Motor neuron (in vitro differentiated cells): ENCODE data around the gene GAP43. TPM values are rescaled to one million over a fixed set of nuclear protein-coding genes. Genes with fewer than 3 reads are reported as not detected.
A peak's percentile ranks its signal among the peaks of the same experiment; 100 is the strongest.

Experiments
- ATAC-seq, 8 experiments: fragments of 200-7000 bp; cut with Tn5 transposase; replicated peaks in 6 of 8; 2 replicates each; pipeline ENCODE4 v1.8.0; 2021; ENCODE audit warnings: mild to moderate bottlenecking in 8 of 8, moderate library complexity in 8 of 8
- H3K27ac ChIP-seq, 2 donors: fragments of 250-450 bp; sonication (Bioruptor Pico); 2 replicates each; pipeline ENCODE4 v1.9.0; 2021; ENCODE audit warnings: antibody characterized with exemption in 2 of 2, mild to moderate bottlenecking in 2 of 2, moderate library complexity in 1 of 2
- H3K4me1 ChIP-seq, 2 donors: fragments of 250-450 bp; sonication (Bioruptor Pico); replicated peaks in 1 of 2; 2 replicates each; pipeline ENCODE4 v1.6.1; 2021; ENCODE audit warnings: antibody characterized with exemption in 2 of 2, mild to moderate bottlenecking in 2 of 2, moderate library complexity in 1 of 2
- H3K4me3 ChIP-seq, 5 donors: fragments of 250-450 bp; sonication (Bioruptor Pico); 2 replicates each; pipeline ENCODE4 v1.9.0; 2021; ENCODE audit warnings: antibody characterized with exemption in 5 of 5, mild to moderate bottlenecking in 5 of 5, moderate library complexity in 4 of 5
- WGBS, 10 experiments: fragments of 450-650 bp; shearing (Covaris generic); methylation state at CpG; one replicate each; pipeline ENCODE4 v1.0.0; 2022; 5-methylcytosine and 5-hydroxymethylcytosine counted together
- in situ Hi-C, 9 experiments: fragments of 400-800 bp; cut with MboI; loops; one replicate each; pipeline ENCODE4 v1.15.0; 2021; ENCODE audit warnings: low sequenced_read_pairs in 9 of 9, low pct_unique_long_range_greater_than_20kb in 2 of 9; ENCODE audit not compliant: unreplicated experiment in 9 of 9
- total RNA-seq, 8 experiments: library from RNA; unstranded; fragments of 300-600 nt; gene quantifications; 2 replicates each; pipeline versions ENCODE4 v1.2.3 to v1.2.4, GENCODE V29; 2022

GAP43 gene
- total RNA-seq, 8 experiments from 2014 or later: 0.36 to 813 (median 210) TPM

- in situ Hi-C loops: no loop called here
- WGBS, 10 experiments: 0 to 2% (median 0%) methylated on average over 1 to 28 of the region's 58 CpGs; no CpG with 5 or more reads in 1 of the 10 experiments
- peak; percentile 81 to 96 (median 94) for ATAC-seq
- peaks cover 53 to 57% of the 10 kb centered on the region in 2 donors for H3K4me1 ChIP-seq
- peak overlapping the region; percentile 95 to 96 for H3K27ac ChIP-seq
- peak overlapping the region; percentile 29 to 44 (median 38) for H3K4me3 ChIP-seq
Observed at GRCh38 chr3:115658337-115659181, 35.2 kb downstream of the GAP43 start.

- no peak for ATAC-seq
- in situ Hi-C loops: no loop called here
- Histone ChIP-seq H3K27ac (peak overlapping the region; percentile 95 to 96), H3K4me3 (peak overlapping the region; percentile 29 to 44 (median 38)), H3K4me1 (peaks cover 55 to 63% of the 10 kb centered on the region in 2 donors)
- 6 to 88% (median 33%) methylated on average over 2 to 11 of the region's 12 CpGs; no CpG with 5 or more reads in 1 of the 10 experiments for WGBS, 10 experiments
Observed at GRCh38 chr3:115659253-115660220, 36.2 kb downstream of the GAP43 start.

- WGBS, 10 experiments: 0 to 100% (median 51%) methylated on average over 1 to 3 of the region's 5 CpGs
- Histone ChIP-seq H3K4me3 (no peak overlapping the region), H3K27ac (no peak overlapping the region), H3K4me1 (peaks cover 51 to 61% of the 10 kb centered on the region in 2 donors)
- ATAC-seq: peak in 2 of 8 experiments; percentile 17 to 23
- in situ Hi-C loops: no loop called here
Observed at GRCh38 chr3:115660646-115661337, 37.5 kb downstream of the GAP43 start.

DNA sequence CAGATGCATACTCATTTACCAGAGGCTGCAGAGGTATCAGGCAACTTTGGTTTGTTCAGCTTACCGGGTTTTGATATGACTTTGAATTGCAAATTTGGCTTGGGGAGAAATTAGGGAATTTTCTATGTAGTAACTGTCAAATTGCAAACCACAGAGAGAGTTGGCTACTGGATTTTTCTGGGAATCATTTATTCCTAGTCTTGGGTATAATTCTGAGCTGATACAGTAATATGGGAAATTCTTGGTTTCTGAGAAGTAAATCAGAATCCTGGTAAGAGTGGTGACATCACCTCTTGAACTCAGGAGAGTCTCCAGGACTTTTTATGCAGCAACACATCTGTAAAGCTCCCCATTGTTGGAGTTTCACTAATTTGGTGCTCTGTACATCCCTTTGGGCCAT is 39.0 kb downstream of the GAP43 start:
- no peak for ATAC-seq
- Histone ChIP-seq H3K27ac (no peak overlapping the region), H3K4me3 (no peak overlapping the region), H3K4me1 (peaks cover 40 to 50% of the 10 kb centered on the region in 2 donors)
- WGBS, 10 experiments: 14 to 80% (median 69%) methylated on average over 1 of the region's 1 CpG; no CpG with 5 or more reads in 4 of the 10 experiments
- in situ Hi-C loops: no loop called here

DNA sequence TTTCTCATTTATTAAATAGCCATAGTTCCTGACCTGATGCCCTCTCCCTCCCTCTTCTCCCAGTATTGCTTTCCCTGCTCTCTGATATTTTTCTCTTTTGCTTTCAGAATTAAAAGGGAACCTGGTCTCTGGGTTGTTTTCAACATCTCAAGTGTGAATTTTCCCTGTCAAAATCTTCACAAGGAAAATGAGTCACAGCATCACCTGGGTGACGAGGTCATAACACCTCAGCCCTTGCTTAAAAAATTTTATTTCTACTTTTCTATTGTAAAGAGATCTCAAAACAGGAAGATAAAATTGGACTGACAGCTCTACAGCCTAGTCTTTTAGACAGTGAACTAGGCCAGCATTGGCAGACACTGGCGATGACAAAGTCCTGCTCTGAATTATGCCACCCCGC is 40.1 kb downstream of the GAP43 start:
- Histone ChIP-seq H3K27ac (no peak overlapping the region), H3K4me3 (no peak overlapping the region), H3K4me1 (peaks cover 36 to 42% of the 10 kb centered on the region in 2 donors)
- no peak for ATAC-seq
- in situ Hi-C loops: no loop called here
- 60 to 100% (median 94%) methylated on average over 1 to 3 of the region's 3 CpGs for WGBS, 10 experiments

- Histone ChIP-seq H3K27ac (no peak overlapping the region), H3K4me1 (peaks cover 16 to 19% of the 10 kb centered on the region in 2 donors), H3K4me3 (no peak overlapping the region)
- in situ Hi-C loops: no loop called here
- ATAC-seq: no peak
- 72 to 100% (median 90%) methylated on average over 1 to 2 of the region's 2 CpGs; no CpG with 5 or more reads in 2 of the 10 experiments for WGBS, 10 experiments
Observed at GRCh38 chr3:115666081-115666480, 42.8 kb downstream of the GAP43 start.

DNA sequence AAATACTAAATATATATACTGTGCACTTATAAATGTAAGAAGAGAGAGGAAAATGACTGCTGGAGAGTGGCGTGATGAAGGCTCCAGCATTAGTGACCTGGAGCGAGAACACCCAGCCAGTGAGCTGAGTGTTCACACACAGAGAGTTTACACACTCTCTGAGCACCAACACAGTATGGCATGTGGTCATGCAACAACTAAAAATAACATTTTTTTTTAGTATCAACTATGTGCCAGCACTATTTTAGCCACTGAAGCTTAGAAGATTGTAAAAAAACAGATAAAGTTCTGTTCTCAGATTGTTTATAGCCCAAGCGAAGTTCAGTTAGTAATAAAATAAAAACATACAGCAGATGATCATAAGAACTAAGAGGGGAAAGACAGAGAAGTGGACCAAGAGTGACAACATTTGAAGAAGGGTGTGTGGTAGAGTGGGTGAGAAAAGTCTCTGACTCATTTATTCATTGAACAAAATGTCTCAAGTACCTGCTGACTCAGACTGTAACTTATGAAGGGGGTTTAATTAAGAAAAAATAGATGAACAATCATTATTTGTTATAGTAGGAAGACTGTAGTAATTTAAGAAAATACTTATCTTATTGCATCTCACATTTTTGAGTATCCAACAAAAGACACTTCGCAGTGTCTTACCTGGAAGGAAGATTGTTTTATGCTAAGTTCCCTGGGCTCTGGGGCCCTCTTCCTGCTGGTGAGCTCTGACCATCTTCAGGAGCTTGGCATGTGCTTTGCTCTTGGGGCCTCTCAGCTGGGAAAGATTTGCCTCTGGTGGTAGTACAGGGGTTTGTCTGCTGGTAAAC is 43.8 kb downstream of the GAP43 start:
- peak in 4 of 8 experiments; percentile 37 to 81 (median 56) for ATAC-seq
- Histone ChIP-seq H3K4me1 (peaks cover 14 to 17% of the 10 kb centered on the region in 2 donors), H3K27ac (no peak overlapping the region), H3K4me3 (no peak overlapping the region)
- WGBS, 10 experiments: 29 to 100% (median 96%) methylated on average over 1 to 4 of the region's 4 CpGs; no CpG with 5 or more reads in 1 of the 10 experiments
- in situ Hi-C loops: no loop called here

GRCh38 chr3:115667738-115668065 is 44.4 kb downstream of the GAP43 start:
- Histone ChIP-seq H3K27ac (no peak overlapping the region), H3K4me1 (peaks cover 14% of the 10 kb centered on the region in 2 donors), H3K4me3 (no peak overlapping the region)
- in situ Hi-C loops: no loop called here
- peak in 5 of 8 experiments; percentile 25 to 55 (median 32) for ATAC-seq

GRCh38 chr3:115670911-115671310 is 47.6 kb downstream of the GAP43 start:
- in situ Hi-C loops: no loop called here
- no peak for ATAC-seq
- Histone ChIP-seq H3K4me1 (peaks cover 0 to 4% of the 10 kb centered on the region in 2 donors), H3K27ac (no peak overlapping the region), H3K4me3 (no peak overlapping the region)

DNA sequence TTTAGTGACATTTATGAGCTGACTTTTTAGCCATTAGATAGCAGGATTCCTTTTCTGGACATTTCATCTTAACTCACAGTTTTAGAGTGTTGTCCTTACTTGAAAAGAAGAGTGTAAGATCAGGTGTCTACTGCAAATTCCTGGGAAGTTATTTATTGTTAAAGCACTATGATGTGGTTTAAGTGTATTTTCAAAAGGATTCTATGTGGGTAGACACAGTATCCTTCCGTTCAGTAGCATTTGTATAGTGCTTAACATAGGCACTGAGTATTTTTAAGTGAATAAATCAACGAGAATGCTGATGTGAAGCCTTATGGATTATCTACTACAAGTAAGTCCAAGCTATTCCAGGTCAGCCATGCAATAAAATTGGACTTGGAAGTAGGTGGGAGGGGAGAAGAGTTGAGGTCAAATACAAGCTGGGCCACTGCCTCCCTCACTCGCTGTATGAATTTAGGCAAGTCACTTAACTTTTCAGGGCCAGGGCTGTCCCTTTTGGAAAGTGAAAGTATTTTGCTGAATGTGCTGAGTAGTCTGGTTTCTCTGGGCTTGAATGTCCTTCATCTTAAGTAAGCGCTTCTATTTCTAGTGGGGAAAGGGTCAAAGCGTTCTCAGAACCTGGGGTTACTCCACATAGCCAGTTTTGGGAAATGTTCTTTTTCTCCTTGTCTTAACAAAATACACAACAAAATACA is 48.6 kb downstream of the GAP43 start:
- no peak overlapping the region for H3K27ac ChIP-seq
- no peak overlapping the region for H3K4me3 ChIP-seq
- peaks cover 0 to 4% of the 10 kb centered on the region in 2 donors for H3K4me1 ChIP-seq
- peak in 2 of 8 experiments; percentile 68 to 74 for ATAC-seq
- in situ Hi-C loops: no loop called here
- WGBS, 10 experiments: 55 to 100% (median 94%) methylated on average over 2 to 5 of the region's 5 CpGs

DNA sequence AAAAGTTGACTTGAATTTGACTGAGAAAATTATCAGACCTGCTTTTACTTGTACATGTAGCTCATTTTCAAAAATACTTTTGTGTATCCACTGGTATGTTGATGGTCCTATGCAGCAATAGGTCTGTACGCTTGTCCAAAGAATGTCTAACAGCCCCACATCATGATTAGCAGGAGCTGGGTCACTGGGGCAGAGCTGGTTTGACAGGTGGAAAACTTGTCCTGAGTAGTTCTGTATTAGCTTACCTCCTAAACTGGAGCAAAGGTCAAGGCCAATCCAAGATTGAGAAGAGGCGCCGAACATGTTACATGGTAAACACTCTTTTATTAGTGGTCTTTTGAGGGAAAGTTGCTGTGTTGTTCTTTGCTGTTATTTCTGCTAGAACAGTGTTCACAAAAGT is 50.6 kb downstream of the GAP43 start:
- WGBS, 10 experiments: 88 to 100% (median 96%) methylated on average over 1 to 3 of the region's 3 CpGs; no CpG with 5 or more reads in 3 of the 10 experiments
- no peak overlapping the region for H3K4me3 ChIP-seq
- H3K4me1 ChIP-seq: no peaks in the 10 kb centered on the region
- in situ Hi-C loops: no loop called here
- H3K27ac ChIP-seq: no peak overlapping the region
- no peak for ATAC-seq
